ENCODE measurements around the gene ASB2. TPM values are rescaled to one million over a fixed set of nuclear protein-coding genes. Genes with fewer than 3 reads are reported as not detected.

The ASB2 gene
- total RNA-seq, 1 experiment from 2014 or later = 0.35 TPM

DNA sequence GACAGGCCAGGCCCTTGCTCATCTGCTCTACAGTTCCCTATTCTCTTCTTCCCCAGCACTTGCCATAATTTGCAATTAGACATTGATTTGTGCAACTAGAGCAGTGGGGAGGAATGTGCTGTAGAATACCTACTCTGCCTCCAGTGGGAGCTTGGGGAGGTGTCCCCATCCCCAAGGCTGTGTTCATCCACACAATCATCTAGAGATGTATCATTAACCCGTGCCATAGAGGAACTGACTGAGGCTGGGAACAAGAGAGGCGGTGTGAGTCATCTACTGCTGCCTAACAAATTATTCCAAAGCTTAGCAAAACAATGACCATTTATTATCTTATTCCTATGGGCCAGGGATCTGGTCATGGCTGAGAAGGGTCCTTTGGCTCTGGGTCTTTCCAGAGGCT lies 44.6 kb upstream of the ASB2 start:
- H3K4me2 ChIP-seq (ENCODE audit: insufficient read depth, insufficient read length, low read length) = no peak overlapping the region
- no peaks in the 10 kb centered on the region for H3K23me2 ChIP-seq (ENCODE audit: insufficient read length, low read depth, low read length, poor library complexity, severe bottlenecking)
- H4K8ac ChIP-seq (replicated peaks; ENCODE audit: insufficient read length, low read depth, low read length) = no peak overlapping the region
- no peak overlapping the region for H2AK5ac ChIP-seq (ENCODE audit: insufficient read length, low read length)
- no peaks in the 10 kb centered on the region for H3K9me3 ChIP-seq (ENCODE audit: control insufficient read depth, low read depth, low read length)
- no CpG with 5 or more reads among the region's 2 CpGs for WGBS (ENCODE audit: extremely low coverage, insufficient read length, low lambda C conversion rate)
- no peak overlapping the region for H4K5ac ChIP-seq (ENCODE audit: insufficient read length, low read depth, low read length)
- Mint-ChIP-seq H3K27ac (no peak overlapping the region), H3K36me3 (ENCODE audit: insufficient read depth in 1 of 3, low read depth in 3 of 3) (no peaks in the 10 kb centered on the region), H3K27me3 (ENCODE audit: low read depth) (peaks cover 12% of the 10 kb centered on the region), H3K4me1 (peaks cover 25 to 50% of the 10 kb centered on the region in 2 experiments), H3K4me3 (no peak overlapping the region; a peak in 1 of 5 replicates), H3K9me3 (no peaks in the 10 kb centered on the region; a peak in 1 of 5 replicates)
- H4K20me1 ChIP-seq (ENCODE audit: control insufficient read depth, insufficient read depth, insufficient read length) = no peaks in the 10 kb centered on the region
- no peak overlapping the region for H2AFZ ChIP-seq (ENCODE audit: low read length)
- no peak overlapping the region for H2BK120ac ChIP-seq (ENCODE audit: low read depth, low read length, poor library complexity, severe bottlenecking)
- H4K91ac ChIP-seq (ENCODE audit: insufficient read length, low read depth, low read length) = no peak overlapping the region
- no peak overlapping the region for H3K4ac ChIP-seq (ENCODE audit: low read depth, low read length)
- H3T11ph ChIP-seq (ENCODE audit: low read length) = no peak overlapping the region
- H3K23ac ChIP-seq (ENCODE audit: insufficient read length, low read depth, low read length) = no peak overlapping the region
- no peaks in the 10 kb centered on the region for H3K79me2 ChIP-seq (ENCODE audit: insufficient read depth, low read length)
- no peak overlapping the region for H3K14ac ChIP-seq (ENCODE audit: insufficient read depth, low read length)
- H2BK12ac ChIP-seq (ENCODE audit: insufficient read length, low read depth, low read length) = no peak overlapping the region
- TF ChIP-seq, protein P1, sequence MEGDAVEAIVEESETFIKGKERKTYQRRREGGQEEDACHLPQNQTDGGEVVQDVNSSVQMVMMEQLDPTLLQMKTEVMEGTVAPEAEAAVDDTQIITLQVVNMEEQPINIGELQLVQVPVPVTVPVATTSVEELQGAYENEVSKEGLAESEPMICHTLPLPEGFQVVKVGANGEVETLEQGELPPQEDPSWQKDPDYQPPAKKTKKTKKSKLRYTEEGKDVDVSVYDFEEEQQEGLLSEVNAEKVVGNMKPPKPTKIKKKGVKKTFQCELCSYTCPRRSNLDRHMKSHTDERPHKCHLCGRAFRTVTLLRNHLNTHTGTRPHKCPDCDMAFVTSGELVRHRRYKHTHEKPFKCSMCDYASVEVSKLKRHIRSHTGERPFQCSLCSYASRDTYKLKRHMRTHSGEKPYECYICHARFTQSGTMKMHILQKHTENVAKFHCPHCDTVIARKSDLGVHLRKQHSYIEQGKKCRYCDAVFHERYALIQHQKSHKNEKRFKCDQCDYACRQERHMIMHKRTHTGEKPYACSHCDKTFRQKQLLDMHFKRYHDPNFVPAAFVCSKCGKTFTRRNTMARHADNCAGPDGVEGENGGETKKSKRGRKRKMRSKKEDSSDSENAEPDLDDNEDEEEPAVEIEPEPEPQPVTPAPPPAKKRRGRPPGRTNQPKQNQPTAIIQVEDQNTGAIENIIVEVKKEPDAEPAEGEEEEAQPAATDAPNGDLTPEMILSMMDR (conservative IDR thresholded peaks at IDR 0.05) = no peak
- no peak overlapping the region for H2BK5ac ChIP-seq (ENCODE audit: insufficient read length, low read length)
- no peaks in the 10 kb centered on the region for H3K27me3 ChIP-seq (ENCODE audit: insufficient read depth, low read length)
- H2BK20ac ChIP-seq (ENCODE audit: low read depth, low read length, poor library complexity, severe bottlenecking) = no peak overlapping the region
- H3K56ac ChIP-seq (ENCODE audit: insufficient read length, low read depth, low read length) = no peak overlapping the region
- no peak overlapping the region for H3K27ac ChIP-seq (ENCODE audit: insufficient read length, low read depth, low read length)
- no peaks in the 10 kb centered on the region; the same call in 1 of the 2 replicates for H3K4me1 ChIP-seq (ENCODE audit: insufficient read depth, low read length)
- no peak overlapping the region for H3K18ac ChIP-seq (ENCODE audit: insufficient read length, low read depth, low read length)
- no peaks in the 10 kb centered on the region for H3K79me1 ChIP-seq (ENCODE audit: insufficient read depth, low read depth, low read length, poor library complexity, severe bottlenecking)
- no peak overlapping the region for H2BK15ac ChIP-seq (ENCODE audit: low read depth, low read length)
- H3K9ac ChIP-seq (ENCODE audit: extremely low read depth, insufficient read length, low read length) = no peak overlapping the region
- no peak for DNase-seq
